CD4-positive, alpha-beta T cell (primary cell): ENCODE data around the gene ZNF827. TPM values are rescaled to one million over a fixed set of nuclear protein-coding genes. Genes with fewer than 3 reads are reported as not detected.
A peak's percentile ranks its signal among the peaks of the same experiment; 100 is the strongest.

Experiments
- ATAC-seq: fragments of 200-7000 bp; cut with Tn5 transposase; one replicate; pipeline ENCODE4 v1.10.0; 2022; ENCODE audit warnings: mild to moderate bottlenecking; ENCODE audit not compliant: poor library complexity
- CTCF ChIA-PET: fragments of 350-600 bp; sonication (Branson Sonifier 250); formaldehyde crosslinking; loops from one replicate; lab custom pipeline; 2021; ENCODE audit warnings: antibody characterized with exemption, inconsistent platforms; lab: Charles Lee
- POLR2A ChIA-PET: fragments of 350-600 bp; sonication (Branson Sonifier 250); formaldehyde crosslinking; loops from one replicate; lab custom pipeline; 2021; ENCODE audit warnings: antibody characterized with exemption, inconsistent platforms; lab: Charles Lee
- DNase-seq, 14 experiments: peaks; one replicate each; pipeline ENCODE4 v3.0.0-alpha.2; 2013 to 2020; ENCODE audit warnings: mixed read lengths in 2 of 14
- H3K27ac ChIP-seq, 2 donors: one replicate each; pipeline versions ENCODE4 v1.5.1 to v1.7.0; 2013; ENCODE audit warnings: low read length in 2 of 2, low read depth in 1 of 2, mild to moderate bottlenecking in 1 of 2
- H3K27me3 ChIP-seq, 2 experiments: 1 replicate in 1 of 2; 2 replicates in 1 of 2; pipeline versions ENCODE4 v1.6.1 to v1.7.0; 2013; ENCODE audit warnings: low read length in 2 of 2, control low read depth in 1 of 2, mild to moderate bottlenecking in 1 of 2, moderate library complexity in 1 of 2; ENCODE audit not compliant: insufficient read depth in 2 of 2, control insufficient read depth in 1 of 2
- H3K36me3 ChIP-seq: one replicate; pipeline ENCODE4 v1.6.1; 2013; ENCODE audit warnings: low read length, control low read depth; ENCODE audit not compliant: insufficient read depth
- H3K4me1 ChIP-seq: one replicate; pipeline ENCODE4 v1.6.1; 2013; ENCODE audit warnings: low read length, control low read depth; ENCODE audit not compliant: insufficient read depth
- H3K4me3 ChIP-seq: one replicate; pipeline ENCODE4 v1.5.1; 2013; ENCODE audit warnings: mild to moderate bottlenecking, low read length, moderate library complexity
- H3K9me3 ChIP-seq, 2 experiments: 1 replicate in 1 of 2; 2 replicates in 1 of 2; pipeline versions ENCODE4 v1.6.1 to v1.7.0; 2013; ENCODE audit warnings: low read length in 2 of 2, mild to moderate bottlenecking in 2 of 2, control low read depth in 1 of 2, moderate library complexity in 1 of 2; ENCODE audit not compliant: control insufficient read depth in 1 of 2, insufficient read depth in 1 of 2
- H3K27ac Mint-ChIP-seq: one replicate; pipeline ENCODE4 v1.8.0; 2020; ENCODE audit warnings: mixed read lengths
- H3K27me3 Mint-ChIP-seq: one replicate; pipeline ENCODE4 v1.8.0; 2021; ENCODE audit warnings: mixed read lengths
- H3K36me3 Mint-ChIP-seq: one replicate; pipeline ENCODE4 v1.8.0; 2021; ENCODE audit warnings: low read depth, mixed read lengths
- H3K4me1 Mint-ChIP-seq: one replicate; pipeline ENCODE4 v1.8.0; 2021; ENCODE audit warnings: low read depth, mixed read lengths
- H3K4me3 Mint-ChIP-seq: one replicate; pipeline ENCODE4 v1.8.0; 2020; ENCODE audit warnings: mild to moderate bottlenecking, mixed read lengths
- H3K9me3 Mint-ChIP-seq: one replicate; pipeline ENCODE4 v1.8.0; 2020; ENCODE audit warnings: mixed read lengths
- CTCF ChIP-seq: fragments of 200-600 bp; IDR thresholded peaks from one replicate; pipeline ENCODE4 v1.8.0; 2022; ENCODE audit warnings: antibody characterized with exemption, mild to moderate bottlenecking
- intact Hi-C, 2 experiments: fragments of 100-400 bp; cut with DNase I in 1 of 2; cut with micrococcal nuclease in 1 of 2; formaldehyde crosslinking; loops; one replicate each; pipeline versions ENCODE4 v1.15.1 to v1.9.0; 2023 to 2025; cut with DNase I, micrococcal nuclease
- total RNA-seq, 174 experiments: library from RNA in 2 of 174; stranded (reverse) in 2 of 174; gene quantifications; one replicate each; pipeline ENCODE4 v1.2.3 and lab custom pipeline; 2021 to 2026

The ZNF827 gene
- total RNA-seq, 2 experiments from 2014 or later, result 13.7 to 14.3 TPM

GRCh38 chr4:145732001-145732815 lies 206.4 kb downstream of the ZNF827 start:
- peak in 1 of 14 experiments; percentile 5 for DNase-seq
- Histone ChIP-seq H3K9me3 (no peaks in the 10 kb centered on the region), H3K4me1 (peaks cover 14% of the 10 kb centered on the region), H3K36me3 (no peaks in the 10 kb centered on the region), H3K4me3 (peak overlapping the region; percentile 76), H3K27ac (no peak overlapping the region), H3K27me3 (no peaks in the 10 kb centered on the region)
- H3K36me3 Mint-ChIP-seq, result no peaks in the 10 kb centered on the region
- H3K4me1 Mint-ChIP-seq, result peaks cover 21% of the 10 kb centered on the region
- H3K27me3 Mint-ChIP-seq, result no peaks in the 10 kb centered on the region
- H3K9me3 Mint-ChIP-seq, result no peaks in the 10 kb centered on the region
- peak overlapping the region; percentile 89 for H3K4me3 Mint-ChIP-seq
- no peak for TF ChIP-seq CTCF
- intact Hi-C loops, result loop anchor here in 1 of 2 experiments (2.0 to 5.0 kb wide), 5 partner anchors 113 to 635 kb away; partner anchors contain the start of genes ABCE1, ANAPC10, MMAA and OTUD4
- no peak for ATAC-seq
- ChIA-PET CTCF (interaction anchor here (1.3 kb wide), 1 partner anchor 113 kb away, joined by 3 read pairs; no protein-coding TSS in a partner anchor), POLR2A (interaction anchor here (0.6 to 1.0 kb wide), 3 partner anchors 8 to 203 kb away, joined by 3 read pairs; partner anchors contain the start of gene MMAA)
- H3K27ac Mint-ChIP-seq, result no peak overlapping the region

GRCh38 chr4:145731028-145731427 lies 207.6 kb downstream of the ZNF827 start:
- POLR2A ChIA-PET, result no interaction called here
- H3K27ac ChIP-seq, result no peak overlapping the region
- ATAC-seq, result no peak
- H3K4me3 Mint-ChIP-seq, result peak overlapping the region; percentile 74
- intact Hi-C loops, result loop anchor here in 1 of 2 experiments (5.0 kb wide), 4 partner anchors 206 to 634 kb away; partner anchors contain the start of genes ABCE1, ANAPC10, OTUD4 and ZNF827
- no peaks in the 10 kb centered on the region for H3K9me3 ChIP-seq
- no peaks in the 10 kb centered on the region for H3K27me3 ChIP-seq
- no peak overlapping the region for H3K27ac Mint-ChIP-seq
- peaks cover 21% of the 10 kb centered on the region for H3K4me1 Mint-ChIP-seq
- H3K27me3 Mint-ChIP-seq, result no peaks in the 10 kb centered on the region
- H3K9me3 Mint-ChIP-seq, result no peaks in the 10 kb centered on the region
- no peaks in the 10 kb centered on the region for H3K36me3 ChIP-seq
- no peak for TF ChIP-seq CTCF
- CTCF ChIA-PET, result no interaction called here
- no peak overlapping the region for H3K4me3 ChIP-seq
- no peaks in the 10 kb centered on the region for H3K36me3 Mint-ChIP-seq
- H3K4me1 ChIP-seq, result peaks cover 14% of the 10 kb centered on the region
- DNase-seq, result no peak

- Mint-ChIP-seq H3K4me3 (no peak overlapping the region), H3K27ac (no peak overlapping the region), H3K27me3 (no peaks in the 10 kb centered on the region), H3K9me3 (no peaks in the 10 kb centered on the region), H3K36me3 (no peaks in the 10 kb centered on the region), H3K4me1 (peaks cover 21% of the 10 kb centered on the region)
- no peak overlapping the region for H3K4me3 ChIP-seq
- H3K27ac ChIP-seq, result no peak overlapping the region
- H3K27me3 ChIP-seq, result no peaks in the 10 kb centered on the region
- ATAC-seq, result no peak
- no peaks in the 10 kb centered on the region for H3K9me3 ChIP-seq
- ChIA-PET POLR2A (no interaction called here), CTCF (no interaction called here)
- no peak for TF ChIP-seq CTCF
- no peak for DNase-seq
- no peaks in the 10 kb centered on the region for H3K36me3 ChIP-seq
- peaks cover 14% of the 10 kb centered on the region for H3K4me1 ChIP-seq
- intact Hi-C loops, result loop anchor here in 1 of 2 experiments (5.0 kb wide), 4 partner anchors 207 to 633 kb away; partner anchors contain the start of genes ABCE1, ANAPC10, OTUD4 and ZNF827
Observed at GRCh38 chr4:145730026-145730425, 208.6 kb downstream of the ZNF827 start.
